Uterus (tissue), 4 donors: ENCODE measurements around the gene EPHB3. TPM values are rescaled to one million over a fixed set of nuclear protein-coding genes. Genes with fewer than 3 reads are reported as not detected.

Experiments
- DNase-seq, 2 donors: peaks; one replicate each; pipeline ENCODE4 v3.0.0-alpha.2; 2019 to 2020
- H3K27ac ChIP-seq, 2 donors: fragments of 200-600 bp; sonication (generic); 1 replicate in 1 of 2; 2 replicates in 1 of 2; pipeline ENCODE4 v1.5.1; 2016 to 2018
- H3K27me3 ChIP-seq, 2 donors: fragments of 200-600 bp; sonication (generic); one replicate each; pipeline ENCODE4 v1.5.1; 2018 to 2019; ENCODE audit warnings: control low read depth in 1 of 2
- H3K36me3 ChIP-seq, 2 donors: fragments of 200-600 bp; sonication (generic); one replicate each; pipeline ENCODE4 v1.5.1; 2019; ENCODE audit warnings: control low read depth in 1 of 2
- H3K4me1 ChIP-seq, 2 donors: fragments of 200-600 bp; sonication (generic); one replicate each; pipeline ENCODE4 v1.5.1; 2018 to 2019; ENCODE audit warnings: control low read depth in 1 of 2
- H3K4me3 ChIP-seq, 2 donors: fragments of 200-600 bp; sonication (generic); 1 replicate in 1 of 2; 2 replicates in 1 of 2; pipeline ENCODE4 v1.5.1; 2018 to 2019; ENCODE audit warnings: mild to moderate bottlenecking in 1 of 2
- H3K9me3 ChIP-seq, 2 donors: fragments of 200-600 bp; sonication (generic); one replicate each; pipeline ENCODE4 v1.5.1; 2019; ENCODE audit warnings: control low read depth in 1 of 2
- CTCF ChIP-seq, 4 experiments: fragments of 200-600 bp in 2 of 4; fragments of 450-650 bp in 2 of 4; sonication (generic) in 2 of 4; IDR thresholded peaks; one replicate each; pipeline ENCODE4 v1.5.1; 2016 to 2019; ENCODE audit warnings: antibody characterized with exemption in 4 of 4, mild to moderate bottlenecking in 2 of 4, moderate library complexity in 1 of 4
- POLR2A ChIP-seq, 2 donors: fragments of 450-650 bp; IDR thresholded peaks; one replicate each; pipeline ENCODE4 v1.6.1; 2016; ENCODE audit warnings: antibody characterized with exemption in 2 of 2, mild to moderate bottlenecking in 1 of 2, moderate library complexity in 1 of 2
- intact Hi-C: fragments of 100-400 bp; cut with DNase I; formaldehyde crosslinking; loops from one replicate; pipeline ENCODE4 v1.15.1; 2023; ENCODE audit warnings: low total_unique reads
- total RNA-seq, 4 donors: library from RNA; depleted of rRNA in 3 of 4; stranded (reverse); fragments of >200 nt in 3 of 4; gene quantifications; one replicate each; pipeline versions ENCODE4 v1.1.0 to v1.2.4, GENCODE V29; 2014 to 2023
- donor health status: DM: yes; HTN: yes; CAD: no.

The EPHB3 gene
- total RNA-seq, 4 donors from 2014 or later, result 2.0 to 70.2 (median 19.7) TPM

- no peaks in the 10 kb centered on the region for H3K36me3 ChIP-seq
- no peak overlapping the region for H3K4me3 ChIP-seq
- no peak overlapping the region for H3K27ac ChIP-seq
- TF ChIP-seq CTCF (IDR thresholded peaks at IDR 0.05) (no peak), POLR2A (IDR thresholded peaks at IDR 0.05) (no peak)
- no peak for DNase-seq
- H3K4me1 ChIP-seq, result no peaks in the 10 kb centered on the region
- intact Hi-C loops, result no loop called here
- no peaks in the 10 kb centered on the region for H3K9me3 ChIP-seq
- H3K27me3 ChIP-seq, result no peaks in the 10 kb centered on the region
Observed at GRCh38 chr3:184531626-184532280, 29.8 kb upstream of the EPHB3 start.

DNA sequence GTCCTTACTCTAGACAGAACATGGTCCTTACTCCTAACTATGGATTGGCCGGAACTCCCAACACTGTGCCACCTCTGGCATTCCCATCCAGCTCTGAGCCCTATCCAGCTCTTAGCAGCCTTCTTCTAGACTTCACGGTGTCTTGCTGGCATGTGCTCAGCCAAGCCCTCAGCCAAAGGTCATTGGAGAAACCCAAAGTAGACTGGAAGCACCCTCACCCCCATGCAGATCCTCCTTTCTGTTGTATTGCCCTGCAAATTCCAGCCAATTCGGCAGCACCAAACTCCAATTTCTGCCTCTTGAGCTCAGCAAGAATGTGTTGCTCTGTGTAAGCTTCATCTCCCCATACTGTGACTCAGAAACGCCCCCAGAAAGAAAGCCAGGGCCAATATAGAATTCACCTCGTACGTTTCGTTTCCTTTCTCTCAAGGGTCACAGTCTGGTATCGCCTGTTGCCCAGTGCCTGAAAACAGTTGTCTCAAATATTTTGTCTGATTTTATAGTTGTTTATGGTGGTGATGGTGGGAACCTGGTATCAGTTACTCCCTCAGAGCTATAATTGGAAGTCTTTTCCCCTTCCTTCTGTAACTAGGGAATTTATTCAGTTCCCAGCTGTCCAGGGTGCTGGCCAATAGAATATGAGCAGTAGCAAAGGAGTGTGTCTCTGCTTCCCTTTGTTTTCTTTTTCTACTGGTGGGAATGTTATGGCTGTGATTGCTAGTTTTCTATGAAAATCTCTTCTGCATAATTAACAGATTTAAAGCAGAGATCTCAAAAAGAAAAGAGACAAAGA, 28.4 kb upstream of the EPHB3 start:
- intact Hi-C loops, result no loop called here
- no peak for DNase-seq
- H3K36me3 ChIP-seq, result no peaks in the 10 kb centered on the region
- no peak overlapping the region for H3K27ac ChIP-seq
- H3K4me3 ChIP-seq, result no peak overlapping the region
- H3K27me3 ChIP-seq, result no peaks in the 10 kb centered on the region
- H3K9me3 ChIP-seq, result no peaks in the 10 kb centered on the region
- no peak for TF ChIP-seq POLR2A (IDR thresholded peaks at IDR 0.05)
- H3K4me1 ChIP-seq, result no peaks in the 10 kb centered on the region

DNA sequence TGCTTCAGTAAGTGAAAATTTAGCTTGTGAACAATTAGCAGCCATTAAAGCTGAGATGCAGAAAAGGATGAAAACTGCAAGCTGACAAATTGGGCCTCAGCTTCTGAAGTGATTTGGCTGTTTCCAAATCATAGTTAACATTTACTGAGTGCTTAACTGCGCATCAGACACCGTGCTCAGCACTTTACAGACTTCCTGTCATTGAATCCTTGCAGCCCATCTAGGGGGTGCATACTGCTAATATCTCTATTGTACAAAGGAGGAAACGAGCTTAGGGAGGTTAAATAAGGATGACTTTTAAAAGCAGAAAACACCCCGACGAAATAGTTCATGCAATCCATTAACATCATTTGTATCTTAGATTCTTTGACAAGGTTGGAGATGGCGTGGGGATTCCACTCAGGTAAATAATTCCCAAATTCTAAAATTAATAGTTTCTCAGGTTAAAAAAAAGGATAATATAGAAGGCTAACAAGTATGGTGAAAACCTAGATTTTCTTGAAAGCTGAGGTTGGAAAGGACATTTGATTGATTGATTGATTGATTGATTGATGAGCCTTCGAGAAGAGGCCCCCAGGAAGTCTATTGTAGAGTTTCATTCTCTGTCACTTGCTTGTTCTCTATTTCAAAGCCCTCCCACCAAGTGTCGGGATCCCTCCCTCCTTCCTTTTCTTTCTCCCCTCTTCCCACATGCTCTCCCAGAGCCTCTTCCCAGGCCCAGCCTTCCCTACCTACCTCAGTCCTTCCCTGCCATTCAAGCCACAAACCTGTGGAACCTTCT, 23.5 kb upstream of the EPHB3 start:
- TF ChIP-seq CTCF (IDR thresholded peaks at IDR 0.05) (no peak), POLR2A (IDR thresholded peaks at IDR 0.05) (no peak)
- Histone ChIP-seq H3K4me3 (no peak overlapping the region), H3K36me3 (no peaks in the 10 kb centered on the region), H3K27me3 (no peaks in the 10 kb centered on the region), H3K27ac (no peak overlapping the region), H3K4me1 (no peaks in the 10 kb centered on the region), H3K9me3 (no peaks in the 10 kb centered on the region)
- DNase-seq, result no peak
- intact Hi-C loops, result no loop called here

DNA sequence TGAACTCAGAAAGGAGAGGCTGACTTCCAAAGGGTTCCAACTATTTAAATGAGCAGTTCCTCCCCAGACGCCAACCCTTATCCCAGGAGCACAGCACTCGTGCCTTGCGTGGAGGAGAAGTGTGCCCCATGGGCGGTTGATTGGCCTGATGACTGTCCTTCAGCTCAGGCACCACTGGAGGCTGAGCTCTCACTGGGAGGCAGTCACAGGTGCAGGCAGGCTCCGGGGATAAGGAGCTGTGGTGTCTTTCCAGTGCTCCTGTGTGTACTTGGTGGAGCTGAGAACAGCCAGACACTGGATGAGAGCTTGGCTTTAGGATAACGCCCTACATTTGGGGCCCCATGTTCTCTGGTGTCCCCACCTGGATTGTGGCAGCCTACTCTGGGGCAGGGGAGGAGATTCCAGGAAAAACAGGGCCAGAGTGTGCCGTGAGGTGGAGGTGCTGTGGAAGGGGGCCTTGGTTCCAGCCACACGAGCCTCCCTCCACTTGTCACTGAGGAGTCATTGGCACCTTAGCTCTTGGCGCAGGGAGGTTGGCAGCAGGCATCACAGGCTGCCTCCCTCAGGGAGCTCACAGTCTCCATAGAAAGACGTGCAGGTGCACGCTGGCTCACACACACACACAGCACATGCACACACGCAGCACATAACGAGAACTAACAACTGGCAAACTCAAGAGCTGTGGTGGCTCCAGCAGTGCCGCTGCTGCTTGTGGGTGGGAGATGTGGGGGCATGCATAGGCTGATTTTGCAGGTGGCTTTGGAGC, 22.7 kb upstream of the EPHB3 start:
- no peak overlapping the region for H3K4me3 ChIP-seq
- peaks cover 0 to 2% of the 10 kb centered on the region in 2 donors for H3K4me1 ChIP-seq
- intact Hi-C loops, result no loop called here
- no peak for TF ChIP-seq CTCF (IDR thresholded peaks at IDR 0.05)
- TF ChIP-seq POLR2A (IDR thresholded peaks at IDR 0.05), result no peak
- no peak for DNase-seq
- no peak overlapping the region for H3K27ac ChIP-seq
- no peaks in the 10 kb centered on the region for H3K27me3 ChIP-seq
- H3K9me3 ChIP-seq, result no peaks in the 10 kb centered on the region
- no peaks in the 10 kb centered on the region for H3K36me3 ChIP-seq

DNA sequence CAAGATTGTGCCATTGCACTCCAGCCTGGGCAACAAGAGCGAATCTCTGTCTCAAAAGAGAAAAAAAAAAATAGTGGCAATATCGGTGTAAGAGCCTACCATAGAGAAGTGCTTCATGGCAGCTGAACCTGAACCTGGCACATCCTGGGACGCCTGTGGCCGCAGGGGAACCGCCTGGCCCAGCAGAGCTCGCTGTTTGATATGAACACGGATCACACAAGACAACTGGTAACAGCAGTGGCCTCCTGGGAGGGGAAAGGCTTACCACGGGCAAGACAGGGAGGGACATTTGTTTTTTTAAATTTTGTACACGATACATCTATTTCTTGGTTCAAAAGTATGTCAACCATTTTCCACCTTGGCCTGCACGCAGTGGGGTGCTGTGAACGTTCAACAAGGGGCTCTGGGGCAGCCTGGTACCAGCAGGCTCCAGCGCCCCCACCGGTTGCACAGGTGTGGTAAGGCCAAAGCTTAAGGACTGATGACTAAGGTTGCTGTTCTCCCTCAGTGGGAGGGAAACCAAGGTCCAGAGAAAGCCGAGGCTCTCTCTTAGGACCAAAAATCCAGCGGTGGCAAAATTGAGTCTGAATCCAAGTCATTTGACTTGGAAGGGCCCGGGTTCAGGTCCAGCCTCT, 21.7 kb upstream of the EPHB3 start:
- DNase-seq, result no peak
- Histone ChIP-seq H3K4me1 (peaks cover 0 to 3% of the 10 kb centered on the region in 2 donors), H3K36me3 (no peaks in the 10 kb centered on the region), H3K9me3 (no peaks in the 10 kb centered on the region), H3K4me3 (no peak overlapping the region), H3K27ac (no peak overlapping the region), H3K27me3 (no peaks in the 10 kb centered on the region)
- TF ChIP-seq CTCF (IDR thresholded peaks at IDR 0.05), result no peak
- no peak for TF ChIP-seq POLR2A (IDR thresholded peaks at IDR 0.05)
- intact Hi-C loops, result loop anchor here (10.0 kb wide), 1 partner anchor 165 kb away; the partner anchor contains the start of gene THPO
